ENCODE measurements around the gene GRIN1. TPM values are rescaled to one million over a fixed set of nuclear protein-coding genes. Genes with fewer than 3 reads are reported as not detected.

The GRIN1 gene
- total RNA-seq, 1 donor from 2014 or later, result 0.58 TPM

- no peak overlapping the region for H3K27ac Mint-ChIP-seq
- H3K4me3 Mint-ChIP-seq, result no peak overlapping the region
- no peak for DNase-seq (ENCODE audit: low spot score in 2 of 2, unreplicated experiment in 2 of 2)
- no peaks in the 10 kb centered on the region for H3K9me3 Mint-ChIP-seq
- no peaks in the 10 kb centered on the region for H3K36me3 Mint-ChIP-seq
- TF ChIP-seq CTCF (IDR thresholded peaks at IDR 0.05; ENCODE audit: unreplicated experiment), result no peak
- peaks cover 5% of the 10 kb centered on the region for H3K4me1 Mint-ChIP-seq
- H3K27me3 Mint-ChIP-seq (ENCODE audit: low read depth), result peaks cover 91% of the 10 kb centered on the region
These were observed 20.4 kb downstream of the GRIN1 start for GRCh38 chr9:137159105-137160053.

GRCh38 chr9:137160054-137160425 is 21.1 kb downstream of the GRIN1 start:
- no peaks in the 10 kb centered on the region for H3K36me3 Mint-ChIP-seq
- H3K27ac Mint-ChIP-seq, result no peak overlapping the region
- DNase-seq (ENCODE audit: low spot score in 2 of 2, unreplicated experiment in 2 of 2), result no peak
- TF ChIP-seq CTCF (IDR thresholded peaks at IDR 0.05; ENCODE audit: unreplicated experiment), result no peak
- H3K4me3 Mint-ChIP-seq, result no peak overlapping the region
- H3K27me3 Mint-ChIP-seq (ENCODE audit: low read depth), result peaks cover 91% of the 10 kb centered on the region
- no peaks in the 10 kb centered on the region for H3K9me3 Mint-ChIP-seq
- peaks cover 5% of the 10 kb centered on the region for H3K4me1 Mint-ChIP-seq

- Mint-ChIP-seq H3K4me1 (peaks cover 5% of the 10 kb centered on the region), H3K9me3 (no peaks in the 10 kb centered on the region), H3K27me3 (ENCODE audit: low read depth) (peaks cover 91% of the 10 kb centered on the region), H3K36me3 (no peaks in the 10 kb centered on the region), H3K27ac (no peak overlapping the region), H3K4me3 (no peak overlapping the region)
- DNase-seq (ENCODE audit: low spot score in 2 of 2, unreplicated experiment in 2 of 2), result no peak
- TF ChIP-seq CTCF (IDR thresholded peaks at IDR 0.05; ENCODE audit: unreplicated experiment), result no peak
These were observed 22.0 kb downstream of the GRIN1 start for GRCh38 chr9:137160716-137161557.

- H3K36me3 Mint-ChIP-seq, result no peaks in the 10 kb centered on the region
- DNase-seq (ENCODE audit: low spot score in 2 of 2, unreplicated experiment in 2 of 2), result no peak
- peak overlapping the region; percentile 10 for H3K4me3 Mint-ChIP-seq
- no peak for TF ChIP-seq CTCF (IDR thresholded peaks at IDR 0.05; ENCODE audit: unreplicated experiment)
- peaks cover 91% of the 10 kb centered on the region for H3K27me3 Mint-ChIP-seq (ENCODE audit: low read depth)
- no peak overlapping the region for H3K27ac Mint-ChIP-seq
- H3K4me1 Mint-ChIP-seq, result peaks cover 5% of the 10 kb centered on the region
- H3K9me3 Mint-ChIP-seq, result no peaks in the 10 kb centered on the region
These were observed 22.9 kb downstream of the GRIN1 start for GRCh38 chr9:137161558-137162486.

All from mesothelial cell of epicardium (in vitro differentiated cells).